ENCODE results near the gene ASIC5.

Gene ASIC5

GRCh38 chr4:155879767-155880166, 13.7 kb upstream of the ASIC5 start:
- no peak for DNase-seq

GRCh38 chr4:155878611-155879010, 12.5 kb upstream of the ASIC5 start:
- DNase-seq, result no peak

GRCh38 chr4:155877971-155878370, 11.9 kb upstream of the ASIC5 start:
- DNase-seq, result no peak

GRCh38 chr4:155875878-155876277, 9.8 kb upstream of the ASIC5 start:
- DNase-seq, result no peak

- no peak for DNase-seq
Measured at GRCh38 chr4:155855897-155856296, 10.2 kb downstream of the ASIC5 start.

GRCh38 chr4:155854582-155855226, 11.4 kb downstream of the ASIC5 start:
- DNase-seq, result no peak

GRCh38 chr4:155853189-155853588, 12.9 kb downstream of the ASIC5 start:
- DNase-seq, result no peak

GRCh38 chr4:155849042-155849441, 17.0 kb downstream of the ASIC5 start:
- DNase-seq, result no peak

GRCh38 chr4:155846929-155847328, 19.1 kb downstream of the ASIC5 start:
- no peak for DNase-seq

GRCh38 chr4:155842080-155842479, 24.0 kb downstream of the ASIC5 start:
- no peak for DNase-seq

GRCh38 chr4:155837203-155837796, 28.8 kb downstream of the ASIC5 start:
- no peak for DNase-seq

GRCh38 chr4:155832664-155833063, 33.4 kb downstream of the ASIC5 start:
- DNase-seq, result no peak

GRCh38 chr4:155828628-155829027, 37.4 kb downstream of the ASIC5 start:
- DNase-seq, result no peak

GRCh38 chr4:155822572-155822971, 43.5 kb downstream of the ASIC5 start:
- DNase-seq, result no peak

GRCh38 chr4:155820887-155821518, 45.1 kb downstream of the ASIC5 start:
- no peak for DNase-seq

- DNase-seq, result no peak
Measured at GRCh38 chr4:155819066-155819465, 47.0 kb downstream of the ASIC5 start.

GRCh38 chr4:155818639-155819038, 47.4 kb downstream of the ASIC5 start:
- DNase-seq, result no peak

- no peak for DNase-seq
Measured at GRCh38 chr4:155811083-155811482, 55.0 kb downstream of the ASIC5 start.

- no peak for DNase-seq
Measured at GRCh38 chr4:155809835-155810234, 56.2 kb downstream of the ASIC5 start.

- DNase-seq, result no peak
Measured at GRCh38 chr4:155807021-155807420, 59.1 kb downstream of the ASIC5 start.

- DNase-seq, result no peak
Measured at GRCh38 chr4:155805016-155805415, 61.1 kb downstream of the ASIC5 start.

- DNase-seq, result no peak
Measured at GRCh38 chr4:155802190-155802959, 63.7 kb downstream of the ASIC5 start.

- DNase-seq, result no peak
Measured at GRCh38 chr4:155800685-155801343, 65.3 kb downstream of the ASIC5 start.
